Germinal center (tissue), 1 donor: ENCODE results near the gene FKRP.
"Not testable (repeated sequence)": the region's sequence is repeated elsewhere in the genome, so short reads cannot be mapped to it uniquely, and the experiment has no call there.

Source experiments
- DNase-seq: peaks from one replicate; pipeline ENCODE4 v3.0.0; 2012; ENCODE audit warnings: mixed read lengths, low spot score

The FKRP gene, protein sequence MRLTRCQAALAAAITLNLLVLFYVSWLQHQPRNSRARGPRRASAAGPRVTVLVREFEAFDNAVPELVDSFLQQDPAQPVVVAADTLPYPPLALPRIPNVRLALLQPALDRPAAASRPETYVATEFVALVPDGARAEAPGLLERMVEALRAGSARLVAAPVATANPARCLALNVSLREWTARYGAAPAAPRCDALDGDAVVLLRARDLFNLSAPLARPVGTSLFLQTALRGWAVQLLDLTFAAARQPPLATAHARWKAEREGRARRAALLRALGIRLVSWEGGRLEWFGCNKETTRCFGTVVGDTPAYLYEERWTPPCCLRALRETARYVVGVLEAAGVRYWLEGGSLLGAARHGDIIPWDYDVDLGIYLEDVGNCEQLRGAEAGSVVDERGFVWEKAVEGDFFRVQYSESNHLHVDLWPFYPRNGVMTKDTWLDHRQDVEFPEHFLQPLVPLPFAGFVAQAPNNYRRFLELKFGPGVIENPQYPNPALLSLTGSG

DNA sequence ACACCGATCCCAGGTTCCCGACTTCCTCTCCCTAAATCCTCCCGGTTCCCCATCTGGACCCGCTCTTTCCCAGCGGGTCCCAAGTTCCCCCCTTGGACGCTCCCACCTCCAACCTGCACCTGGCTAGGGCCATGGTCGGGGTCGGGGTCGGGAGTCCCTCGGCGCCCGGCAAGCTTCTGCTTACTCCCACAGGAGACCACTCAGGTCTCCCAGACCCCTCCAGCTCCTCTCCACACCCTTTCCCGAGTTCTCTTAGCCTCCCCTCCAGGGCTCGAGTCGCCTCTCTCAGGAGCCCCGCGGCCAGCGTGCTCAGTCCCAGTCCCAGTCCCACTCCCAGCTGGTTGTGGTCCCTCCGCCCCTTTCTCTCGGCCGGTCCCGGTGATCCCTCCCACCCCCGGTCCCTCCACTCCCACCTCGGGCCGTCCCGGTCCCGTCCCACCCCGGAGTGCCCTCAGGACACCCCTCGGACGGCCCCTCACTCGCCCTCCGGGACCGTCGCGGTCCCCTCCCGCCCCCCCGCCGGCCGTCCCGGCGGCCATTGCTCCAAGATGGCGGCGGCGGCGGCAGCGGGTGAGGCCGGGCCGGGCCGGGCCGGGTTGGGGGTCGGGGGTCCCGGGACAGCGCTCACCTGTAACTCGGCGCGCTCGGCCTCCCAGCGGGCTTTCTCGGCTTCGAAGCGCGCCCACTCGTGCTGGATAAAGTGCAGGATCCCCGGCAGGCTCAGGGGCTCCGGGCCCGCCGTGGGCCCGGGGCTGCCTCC, at the start of gene FKRP:
TSS of gene FKRP (plus strand) at position 537 of the 760 bp plus-strand sequence. CDS start 9,394 bp downstream, outside the sequence.
- peak; percentile 66 for DNase-seq

DNA sequence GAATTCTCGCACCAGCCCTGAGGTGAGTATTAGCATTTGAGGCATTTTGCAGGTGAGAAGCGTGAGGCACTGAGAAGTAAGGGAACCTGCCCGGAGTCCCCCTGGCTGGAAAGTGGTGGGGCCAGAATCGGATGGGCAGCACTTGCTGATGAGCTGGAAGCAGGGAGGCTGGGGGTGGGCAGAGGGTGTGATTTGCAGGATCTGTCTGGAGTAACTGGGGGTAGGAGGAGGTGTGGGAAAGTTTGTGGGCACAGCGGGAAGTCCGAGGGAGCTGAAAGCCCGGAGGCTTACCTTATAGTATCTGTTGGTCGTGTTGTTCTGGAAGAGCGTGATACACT, 49.0 kb upstream of the FKRP start:
- no peak for DNase-seq

DNA sequence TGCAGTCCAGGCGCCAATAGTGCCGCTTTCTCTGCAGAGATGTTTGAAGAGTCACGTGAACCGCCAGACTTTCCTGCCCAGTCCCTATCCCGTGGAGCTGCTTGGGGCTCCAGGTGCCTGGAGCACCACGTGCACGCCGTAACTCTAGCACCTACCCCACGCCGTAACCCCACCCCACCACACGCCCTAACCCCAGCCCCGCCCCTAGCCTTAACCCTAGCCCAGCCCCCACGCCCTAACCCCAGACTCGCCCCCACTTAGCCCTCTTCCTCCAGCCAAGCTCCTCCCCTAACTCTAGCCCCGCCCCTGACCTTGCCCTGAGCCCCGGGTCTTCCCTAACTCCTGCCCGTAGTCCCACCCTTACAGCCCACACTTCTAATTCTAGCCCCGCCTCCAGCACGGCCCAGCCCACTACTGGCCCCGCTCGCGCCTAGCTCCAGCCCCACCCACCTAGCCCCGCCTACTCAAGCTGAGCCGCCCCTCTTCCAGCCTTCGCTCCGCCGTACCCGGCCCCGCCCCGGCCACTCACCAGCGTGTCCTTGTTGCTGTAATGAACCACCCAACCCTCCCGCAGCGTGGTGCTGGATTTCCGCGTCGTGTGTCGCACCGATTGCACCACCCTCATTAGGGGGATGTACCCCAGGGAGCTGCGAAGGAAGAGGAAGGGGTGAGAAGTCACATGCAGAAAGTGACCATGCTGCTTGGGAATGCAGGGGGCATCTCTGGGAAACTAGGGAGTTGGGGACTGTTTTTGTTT, 48.5 kb upstream of the FKRP start:
- DNase-seq: no peak

DNA sequence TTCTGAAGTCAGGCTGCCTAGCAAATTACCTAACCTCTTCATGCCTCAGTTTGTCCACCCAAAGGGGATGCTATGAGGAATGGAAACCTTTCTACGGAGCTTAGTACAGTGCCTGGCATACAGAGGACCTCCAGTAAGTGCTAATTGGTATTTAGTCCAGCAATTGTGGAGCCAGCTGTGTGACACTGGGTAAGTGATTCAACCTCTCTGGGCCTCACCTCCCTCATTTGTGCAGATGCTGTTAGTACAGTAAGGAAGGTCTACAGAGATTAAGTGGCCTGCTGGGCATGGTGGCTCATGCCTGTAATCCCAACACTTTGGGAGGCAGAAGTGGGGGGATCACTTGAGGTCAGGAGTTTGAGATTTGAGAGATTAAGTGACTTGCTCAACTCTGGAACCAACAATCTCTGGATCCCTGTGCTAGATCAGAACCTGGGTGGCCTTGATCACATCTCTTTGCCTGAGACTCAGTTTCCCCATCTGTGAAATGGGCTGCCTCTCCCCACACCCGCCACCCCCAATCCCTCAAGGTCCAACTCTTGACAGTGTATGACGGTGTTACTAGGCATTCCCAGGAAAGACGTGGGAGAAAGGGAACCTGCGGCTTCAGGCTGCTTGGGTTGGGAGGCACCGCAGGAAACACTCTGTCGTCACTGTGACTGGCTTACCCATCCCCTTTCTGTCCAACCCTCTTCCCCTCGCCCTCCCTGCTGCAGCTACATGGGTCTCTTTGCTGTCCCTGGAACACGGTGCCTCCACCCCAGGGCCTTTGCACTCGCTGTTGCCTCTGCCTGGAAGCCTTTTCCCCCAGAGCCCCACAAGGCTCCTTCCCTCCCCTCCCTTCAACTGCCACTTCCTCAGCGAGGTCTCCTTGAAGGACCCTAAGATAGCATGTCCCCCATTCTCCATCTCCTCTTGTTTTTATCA, 47.2 kb upstream of the FKRP start:
- DNase-seq: no peak

DNA sequence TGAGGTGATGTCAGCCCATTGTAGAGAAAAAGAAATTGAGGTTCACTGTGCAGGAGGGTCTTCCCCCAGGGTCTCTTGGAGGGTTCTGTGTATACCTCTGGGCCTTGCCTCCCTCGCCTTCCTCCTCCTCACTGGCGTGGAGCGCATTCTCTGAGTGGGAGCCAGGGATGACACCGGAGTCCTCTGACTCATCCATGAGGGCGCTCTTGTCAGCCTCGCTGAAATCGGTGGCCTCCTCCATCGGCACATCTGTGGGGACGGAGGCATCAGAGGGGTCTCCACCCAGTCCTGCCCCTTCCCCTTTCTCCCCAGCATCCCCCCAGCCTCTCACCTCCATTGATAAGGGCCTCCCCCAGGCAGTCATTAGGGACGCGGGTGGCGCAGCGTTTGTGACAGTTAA, 45.2 kb upstream of the FKRP start:
- DNase-seq: no peak

DNA sequence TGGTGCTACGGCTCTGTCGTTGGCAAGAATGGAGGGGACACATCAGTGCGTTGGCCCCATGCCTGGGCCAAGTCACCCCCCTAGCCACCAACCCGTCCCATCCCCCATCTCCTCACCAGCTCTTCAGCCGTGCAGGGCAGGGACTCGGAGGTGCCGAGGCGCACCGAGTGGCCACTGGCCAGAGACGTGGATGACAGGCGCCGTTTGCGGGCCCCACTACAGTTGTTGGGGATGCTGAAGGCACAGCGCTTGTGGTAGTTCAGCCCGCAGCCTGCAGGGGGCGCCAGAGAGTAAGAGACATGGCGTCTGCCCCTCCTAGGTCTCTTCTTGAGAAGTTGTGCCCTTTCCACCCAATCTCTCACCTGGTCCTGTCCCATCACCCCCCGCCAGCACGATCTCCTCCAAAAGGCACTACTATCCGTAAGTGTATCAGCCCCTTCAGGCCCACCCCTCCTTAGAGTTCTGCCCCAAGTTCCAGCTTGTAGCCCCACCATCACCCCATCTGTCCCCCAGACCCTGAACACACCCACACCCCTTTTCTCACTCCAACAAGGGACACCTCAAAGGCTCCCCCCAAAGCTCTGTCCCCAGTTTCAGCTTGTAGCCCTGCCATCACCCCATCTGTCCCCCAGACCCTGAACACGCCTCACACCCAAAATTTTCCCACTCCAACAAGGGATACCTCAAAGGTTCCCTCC, 41.3 kb upstream of the FKRP start:
- peak; percentile 87 for DNase-seq

DNA sequence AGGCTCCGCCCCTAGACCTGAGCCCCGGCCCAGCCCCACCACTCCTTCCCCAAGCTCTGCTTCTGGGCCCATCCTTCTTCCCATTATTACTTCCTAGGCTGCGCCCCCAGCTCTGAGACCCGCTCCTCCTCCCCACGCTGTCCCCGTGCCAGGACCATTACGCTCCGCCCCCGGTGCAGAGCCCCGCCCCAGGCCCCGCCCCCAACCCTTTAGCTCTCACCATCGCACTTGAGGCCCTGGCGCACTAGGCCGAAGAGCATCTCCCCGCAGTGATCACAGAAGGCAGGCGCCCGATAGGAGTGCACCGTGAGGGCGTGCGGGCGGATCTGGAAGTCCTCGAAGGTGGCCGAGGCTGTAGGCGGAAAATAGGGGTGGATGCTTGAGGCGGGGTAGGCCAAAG, 35.2 kb upstream of the FKRP start:
- DNase-seq: no peak

DNA sequence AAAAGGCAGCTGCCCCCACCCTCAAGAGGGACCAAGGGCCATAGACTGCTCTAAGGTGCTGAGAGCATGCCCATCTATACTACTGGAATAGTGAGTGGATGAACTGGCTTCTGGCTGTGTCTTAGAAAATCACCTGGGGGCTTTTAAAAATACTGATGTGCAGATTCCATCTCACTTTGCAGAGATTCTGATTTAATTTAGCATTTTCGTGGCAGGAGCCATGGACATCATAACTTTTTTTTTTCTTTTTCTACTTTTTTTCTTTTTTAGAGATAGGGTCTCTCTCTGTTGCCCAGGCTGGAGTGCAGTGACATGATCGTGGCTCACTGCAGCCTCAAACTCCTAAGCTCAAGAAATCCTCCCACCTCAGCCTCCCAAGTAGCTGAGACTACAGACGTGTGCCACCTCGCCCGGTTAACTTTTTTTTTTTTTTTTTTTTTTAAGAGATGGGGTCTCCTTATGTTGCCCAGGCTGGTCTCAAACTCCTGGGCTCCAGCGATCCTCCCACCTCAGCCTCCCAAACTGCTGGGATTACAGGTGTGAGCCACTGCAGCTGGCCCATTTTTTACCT, 33.0 kb upstream of the FKRP start:
- not testable (repeated sequence) for DNase-seq

DNA sequence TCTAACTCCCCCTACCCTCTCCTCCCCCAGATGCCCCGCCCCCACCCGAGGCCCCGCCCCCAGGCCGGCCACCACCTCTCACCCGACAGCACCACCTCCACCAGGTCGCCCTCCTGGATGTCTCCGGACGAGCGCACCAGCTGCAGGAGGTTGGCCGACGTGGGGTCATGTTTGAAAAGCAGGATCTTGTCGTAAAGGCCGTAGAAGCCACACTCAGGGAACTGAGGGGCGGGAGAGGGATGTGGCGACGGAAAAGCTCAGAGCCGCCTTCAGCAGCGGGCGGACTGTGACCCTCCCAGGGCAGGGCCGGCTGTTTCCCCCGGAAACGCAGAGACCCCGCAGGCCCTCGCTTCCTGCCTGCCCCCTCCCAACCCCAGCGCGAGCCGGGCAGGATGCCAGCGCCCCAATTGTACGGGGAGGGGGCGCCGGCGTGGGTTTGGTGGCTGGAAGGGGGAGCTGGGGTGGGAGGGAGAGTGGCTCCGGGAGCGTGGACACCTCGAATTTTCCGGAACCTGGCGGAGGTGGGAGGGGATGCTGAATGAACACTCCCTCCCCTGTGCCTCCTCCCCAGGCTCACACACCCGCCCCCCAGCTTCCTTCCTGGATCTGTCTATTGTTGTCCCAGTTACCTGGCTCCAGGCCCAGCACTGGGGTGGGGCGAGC, 31.9 kb upstream of the FKRP start:
- DNase-seq: peak; percentile 73

DNA sequence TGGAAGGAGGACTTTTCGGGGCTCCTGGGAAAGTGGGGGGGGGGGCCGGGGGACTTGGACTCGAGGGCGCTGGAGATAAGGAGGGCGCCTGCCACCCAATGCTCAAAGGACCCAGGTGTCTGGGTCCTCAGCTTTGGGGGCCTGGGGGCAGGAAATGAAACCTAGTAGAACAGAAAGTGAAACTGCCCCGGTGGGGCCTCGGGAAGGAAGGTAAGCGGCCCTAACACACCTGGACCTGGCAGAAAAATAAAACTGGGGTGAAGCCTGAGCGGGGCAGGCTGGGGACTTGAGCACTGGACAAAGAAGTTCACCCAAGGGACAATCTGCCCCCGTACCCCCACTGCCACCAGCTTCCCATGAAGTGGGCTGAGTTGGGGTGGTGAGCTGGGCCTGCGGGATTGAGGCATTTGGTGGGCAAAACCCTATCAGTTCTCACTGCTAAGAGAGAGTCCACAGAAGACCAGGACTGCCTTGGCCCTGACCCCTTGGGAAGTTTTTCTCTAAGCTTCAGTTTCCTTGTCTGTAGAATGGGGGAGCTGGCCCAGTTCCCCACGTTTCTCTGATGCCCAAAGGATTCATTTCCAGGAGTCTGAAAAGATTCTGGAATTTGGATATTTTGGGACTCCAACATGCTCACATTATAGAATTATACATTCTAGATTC, 31.3 kb upstream of the FKRP start:
- DNase-seq: peak; percentile 92

DNA sequence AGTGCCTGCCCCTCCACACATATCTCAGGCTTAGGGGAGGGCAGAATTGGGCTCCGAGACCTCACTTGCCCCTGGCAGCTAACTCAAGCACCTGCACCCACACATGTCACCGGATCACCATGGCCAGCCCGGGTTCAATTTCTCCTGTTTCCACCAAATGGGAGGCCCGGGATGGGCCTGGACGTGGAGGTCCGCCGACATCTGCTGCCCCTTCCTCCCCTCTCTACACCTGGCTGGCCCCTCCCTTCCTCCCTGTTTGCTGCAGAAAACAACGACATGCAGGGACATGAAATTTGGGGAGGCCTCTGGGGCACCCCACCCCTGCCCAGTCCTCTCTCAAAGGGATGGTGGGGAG, 30.3 kb upstream of the FKRP start:
- no peak for DNase-seq

DNA sequence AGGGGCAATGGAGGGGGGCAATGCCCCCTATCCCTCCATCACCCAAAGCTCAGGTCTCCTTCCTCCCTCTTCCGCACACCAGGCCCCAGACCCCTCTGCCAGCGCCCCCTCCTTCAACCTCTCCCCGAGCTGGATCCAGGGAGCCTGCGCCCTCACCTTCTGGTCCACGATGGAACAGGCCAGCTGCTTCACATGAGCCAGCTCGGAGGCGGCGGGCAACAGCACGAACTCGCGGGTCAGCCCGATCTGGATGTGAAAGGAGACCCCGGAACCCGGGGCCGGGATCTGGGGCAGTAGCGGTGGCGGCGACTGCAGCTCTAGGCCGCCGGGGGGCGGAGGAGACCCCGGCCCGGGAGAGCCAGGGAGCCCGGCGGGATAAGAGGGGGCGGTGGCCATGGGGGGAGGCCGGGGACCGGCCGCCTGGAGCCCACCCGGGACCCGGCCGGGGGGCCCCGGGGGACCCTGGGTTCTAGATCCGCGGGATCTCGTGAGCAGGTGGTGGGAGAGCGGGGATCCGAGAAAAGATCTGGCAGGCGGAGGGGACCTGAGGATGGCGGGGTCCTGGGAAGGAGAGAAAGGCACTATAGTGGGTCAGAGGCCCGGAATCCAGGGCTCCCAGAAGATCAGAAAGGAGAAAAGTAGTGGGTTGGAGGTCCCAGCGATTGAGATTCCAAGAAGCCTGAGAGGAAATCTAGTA, 29.7 kb upstream of the FKRP start:
- DNase-seq: no peak

DNA sequence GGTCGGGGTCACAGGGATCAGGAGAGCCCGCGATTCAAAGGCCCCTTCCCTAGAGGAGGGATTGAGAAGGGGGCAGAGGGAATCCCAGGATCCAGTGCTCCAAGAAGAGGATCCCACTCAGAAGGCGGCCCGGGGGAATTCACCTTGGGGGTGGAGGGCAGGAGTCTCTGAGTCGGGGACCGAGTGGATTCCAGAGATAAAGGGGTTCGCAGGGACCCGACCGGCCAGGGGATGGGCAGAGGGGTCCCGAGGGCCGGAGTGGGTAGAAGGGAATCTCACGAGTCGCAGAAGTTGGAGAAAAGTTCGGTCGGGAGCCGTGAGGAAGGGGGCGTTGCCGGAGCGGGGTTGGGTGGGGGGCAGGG, 29.2 kb upstream of the FKRP start:
- DNase-seq: no peak

DNA sequence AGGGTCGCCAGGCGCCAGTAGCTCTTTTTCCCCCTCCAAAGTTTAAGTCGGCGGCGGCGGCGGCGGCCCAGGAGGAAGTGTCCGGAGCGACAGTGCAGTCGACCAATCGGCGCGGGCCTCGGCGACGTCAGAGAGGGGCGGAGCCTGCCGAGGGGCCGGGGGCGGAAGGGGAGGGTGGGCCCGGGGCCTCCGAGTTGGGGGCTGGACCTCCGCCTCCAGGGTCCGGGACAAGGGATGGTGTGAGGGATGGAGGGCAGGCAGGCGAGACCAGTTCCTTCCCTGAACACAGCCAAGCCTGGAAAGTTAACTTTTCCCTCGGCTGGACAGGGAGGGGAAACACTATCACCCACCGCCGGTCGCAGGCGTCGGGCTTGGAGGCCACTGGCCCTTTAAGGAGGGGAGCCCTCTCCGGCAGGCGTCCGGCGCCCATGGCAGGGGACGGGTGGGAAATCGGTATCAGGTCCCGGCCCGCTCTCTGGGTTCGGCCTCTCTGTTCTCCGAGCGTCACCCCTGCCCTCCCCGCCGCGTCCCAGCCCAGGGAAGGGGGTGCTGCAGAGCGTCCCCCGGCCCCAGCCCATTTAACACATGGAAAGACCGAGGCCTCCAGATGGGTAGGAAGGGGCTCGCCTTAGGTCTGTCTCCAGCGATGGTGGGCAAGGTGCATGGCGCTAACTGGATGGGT, 28.7 kb upstream of the FKRP start, which contains the start of gene PRKD2:
TSS of gene PRKD2 (minus strand) at position 81 of the 682 bp plus-strand sequence. CDS start 744 bp downstream, outside the sequence.
- DNase-seq: peak; percentile 94

DNA sequence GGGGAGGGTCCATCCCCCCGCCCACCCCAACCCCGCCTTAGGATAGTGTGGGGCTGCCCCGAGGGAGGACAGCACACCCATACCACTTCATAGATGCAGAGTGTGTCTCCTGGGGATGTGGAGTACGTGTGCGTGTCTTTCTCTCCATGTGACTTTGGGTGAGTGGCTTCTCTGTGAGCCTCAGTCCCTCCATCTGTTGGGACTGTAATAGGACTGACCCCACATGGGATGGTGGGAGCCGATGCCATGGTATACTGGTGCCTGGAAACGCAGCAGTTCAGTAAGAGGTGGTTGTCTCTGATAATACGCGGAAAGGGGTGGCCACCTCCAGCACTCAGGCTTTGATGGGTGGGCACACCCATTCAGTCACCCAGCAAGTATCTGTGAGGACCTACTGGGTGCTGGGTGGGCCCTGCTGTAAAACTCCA, 28.1 kb upstream of the FKRP start:
- peak; percentile 46 for DNase-seq

DNA sequence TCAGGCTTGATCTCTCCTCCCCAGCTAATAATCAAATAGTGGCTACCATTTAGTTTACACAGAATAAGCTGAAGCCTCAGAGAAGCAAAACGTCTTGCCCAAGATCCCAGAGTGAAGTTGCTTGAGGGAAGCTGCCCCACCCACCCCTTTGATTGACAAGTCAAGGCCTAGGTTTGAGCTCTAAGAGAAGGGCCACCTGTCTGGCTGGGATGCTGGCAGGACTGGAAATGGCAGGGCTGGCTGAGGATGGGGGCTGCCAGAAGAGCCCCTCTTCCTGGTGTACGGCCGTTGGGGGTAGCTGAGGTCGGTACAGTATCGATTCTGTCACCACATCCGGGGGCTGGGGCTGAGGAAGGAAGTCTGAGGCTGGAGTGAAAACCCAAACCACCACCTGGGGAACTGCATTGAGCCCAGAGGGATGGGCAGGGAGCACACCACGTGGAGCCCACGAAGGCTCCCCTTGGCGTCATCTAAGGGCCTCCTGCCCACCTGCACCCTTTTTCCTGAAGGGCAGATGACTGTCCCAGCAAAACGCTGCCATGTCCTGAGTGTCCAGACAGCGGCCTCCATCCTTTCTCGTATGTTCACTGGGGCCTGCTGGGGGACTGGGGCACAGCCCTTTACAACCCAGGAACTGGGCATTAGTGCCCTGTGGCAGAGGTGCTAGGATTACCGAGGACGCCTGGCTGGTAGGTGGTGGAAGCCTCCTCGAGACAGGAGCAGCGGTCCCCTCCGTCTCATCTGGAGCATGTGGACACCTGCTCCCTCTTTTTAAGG, 27.5 kb upstream of the FKRP start:
- peak; percentile 68 for DNase-seq

DNA sequence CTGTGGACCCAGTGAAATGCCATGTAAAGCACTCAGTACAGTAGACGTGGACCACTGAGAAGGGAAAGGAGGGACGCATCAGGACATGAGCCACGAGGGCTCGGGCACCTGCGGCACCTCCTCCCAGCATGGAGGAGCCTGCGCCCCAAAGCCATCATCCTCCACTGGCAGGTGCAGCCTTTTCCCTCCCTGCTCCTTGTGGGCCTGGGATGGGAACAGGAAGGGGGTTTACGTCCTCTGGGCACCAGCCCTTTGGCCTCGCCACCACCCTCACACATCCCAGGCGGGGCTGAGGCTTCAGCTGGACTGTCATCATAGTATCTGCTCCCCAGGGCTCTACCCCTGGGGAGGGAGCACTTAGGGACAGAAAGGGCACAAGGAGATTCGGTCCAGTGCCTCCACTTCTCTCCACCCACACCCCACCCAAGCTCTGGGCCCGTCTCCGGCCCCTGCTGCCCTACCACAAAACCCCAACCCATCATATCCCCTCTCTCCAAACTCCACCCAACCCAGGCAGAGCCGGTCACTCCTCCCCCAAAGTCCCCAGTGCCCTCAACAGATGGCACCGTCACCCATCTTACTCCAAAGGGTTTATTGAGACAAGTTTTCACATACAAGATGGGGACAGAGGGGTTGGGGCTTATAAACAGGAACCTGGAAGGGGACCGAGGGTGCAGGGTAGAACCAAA, 26.8 kb upstream of the FKRP start:
- peak; percentile 78 for DNase-seq
